ENCODE results near the gene PYGO1. TPM values are rescaled to one million over a fixed set of nuclear protein-coding genes. Genes with fewer than 3 reads are reported as not detected.

Gene PYGO1
- 9.1 and 10.1 TPM in 2 replicates for total RNA-seq

GRCh38 chr15:55588070-55588814 lies at the start of gene PYGO1:
Gene PYGO1, minus strand, starts transcription at chr15:55588345. Its CDS starts 462 bp downstream, at chr15:55587883.

Other genes starting within 250 kb of the PYGO1 start
- gene CCPG1, start 180.0 kb downstream of the PYGO1 start, total RNA-seq = 181 and 236 TPM in 2 replicates
- 1.7 and 3.1 TPM in 2 replicates for gene PIERCE2, start 179.8 kb downstream of the PYGO1 start, total RNA-seq
- 1.4 and 1.7 TPM in 2 replicates for gene DNAAF4, start 80.1 kb downstream of the PYGO1 start, total RNA-seq
- gene PRTG, start 154.8 kb upstream of the PYGO1 start, total RNA-seq = 0.78 and 1.2 TPM in 2 replicates